Activated CD4-positive, CD25-positive, alpha-beta regulatory T cell (primary cell): ENCODE measurements around the gene ZNF605.
"Not testable (repeated sequence)": the region's sequence is repeated elsewhere in the genome, so short reads cannot be mapped to it uniquely, and the experiment has no call there.

ENCODE experiments used
- DNase-seq, 4 experiments: peaks; one replicate each; lab custom pipeline; 2025; lab: John Stamatoyannopoulos, UW

The ZNF605 gene

GRCh38 chr12:132908145-132909029 lies 47.7 kb downstream of the ZNF605 start:
- peak; percentile 80 to 89 (median 84) for DNase-seq

DNA sequence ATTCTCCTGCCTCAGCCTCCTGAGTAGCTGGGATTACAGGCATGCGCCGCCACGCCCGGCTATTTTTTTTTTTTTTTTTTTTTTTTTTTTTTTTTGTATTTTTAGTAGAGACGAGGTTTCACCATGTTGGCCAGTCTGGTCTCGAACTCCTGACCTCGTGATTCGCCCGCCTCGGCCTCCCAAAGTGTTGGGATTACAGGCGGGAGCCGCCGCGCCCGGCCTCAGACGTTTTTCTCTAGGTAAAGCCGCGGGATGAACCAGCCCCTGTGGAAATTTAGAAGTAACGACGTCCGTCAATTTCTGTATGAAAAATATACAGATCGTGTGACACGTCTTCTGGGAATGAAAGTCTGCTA lies 48.3 kb downstream of the ZNF605 start:
- DNase-seq, result not testable (repeated sequence)

DNA sequence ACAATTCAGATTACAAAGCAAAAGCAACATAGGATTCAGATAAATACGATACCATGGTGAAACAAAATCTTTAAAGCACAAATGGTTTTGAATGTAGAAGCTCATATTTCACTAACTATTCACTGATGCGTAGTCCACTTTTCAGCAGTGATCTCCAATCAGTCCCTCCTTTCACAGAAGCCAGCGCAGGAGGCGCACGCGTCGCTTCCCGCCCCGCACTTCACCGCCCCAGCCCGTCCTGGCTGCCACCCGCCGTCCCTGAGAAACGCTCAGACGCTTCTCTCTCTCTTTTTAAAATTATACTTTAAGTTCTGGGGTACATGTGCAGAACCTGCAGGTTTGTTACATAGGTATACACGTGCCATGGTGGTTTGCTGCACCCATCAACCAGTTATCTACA lies 48.9 kb downstream of the ZNF605 start:
- no peak for DNase-seq

DNA sequence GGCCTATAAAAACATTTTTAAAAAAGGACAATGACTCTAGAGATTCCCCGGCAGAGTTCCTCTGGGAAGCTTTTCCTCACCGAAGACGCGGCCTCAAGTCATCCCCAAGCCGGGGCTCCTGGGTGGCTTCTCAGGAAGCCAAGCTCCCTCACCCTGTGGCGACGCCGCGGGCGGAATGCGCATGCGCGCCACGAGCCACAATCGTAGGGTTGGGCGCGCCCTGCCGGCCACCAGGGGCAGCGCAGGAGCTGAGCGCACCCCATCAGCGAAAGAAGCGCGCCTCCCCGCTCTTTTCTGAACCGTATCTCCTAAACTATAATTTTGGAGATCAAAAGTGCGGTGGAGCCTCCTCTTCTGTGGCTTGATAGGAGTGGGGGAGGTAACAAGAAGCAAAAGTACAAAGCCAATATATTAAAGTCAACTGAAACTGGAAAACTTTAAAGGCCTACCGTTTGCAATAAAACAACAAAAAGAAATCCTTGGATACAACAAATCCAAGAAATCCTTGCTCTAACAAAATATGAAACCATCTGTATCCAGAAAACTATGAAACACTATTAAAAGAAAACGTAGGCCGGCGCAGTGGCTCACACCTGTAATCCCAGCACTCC lies 51.3 kb downstream of the ZNF605 start:
- peak; percentile 74 to 83 (median 82) for DNase-seq

GRCh38 chr12:132899033-132899432 lies 57.1 kb downstream of the ZNF605 start:
- no peak for DNase-seq

DNA sequence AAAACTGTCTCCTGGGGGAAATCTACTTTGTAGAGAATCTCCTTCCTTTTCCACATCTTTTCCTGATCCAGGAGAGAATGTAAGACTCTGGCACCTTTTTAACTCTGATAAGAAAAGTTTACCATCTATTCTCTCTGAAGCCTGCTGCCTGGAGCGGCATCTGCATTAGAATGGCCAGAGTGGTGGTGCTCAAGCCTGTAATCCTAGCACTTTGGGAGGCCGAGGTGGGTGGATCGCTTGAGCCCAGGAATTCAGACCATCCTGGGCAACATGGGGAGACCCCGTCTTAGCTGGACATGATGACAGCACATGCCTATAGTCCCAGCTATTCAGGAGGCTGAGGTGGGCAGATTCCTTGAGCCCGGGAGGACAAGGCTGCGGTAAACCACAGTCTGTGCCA lies 67.3 kb downstream of the ZNF605 start:
- DNase-seq, result no peak

DNA sequence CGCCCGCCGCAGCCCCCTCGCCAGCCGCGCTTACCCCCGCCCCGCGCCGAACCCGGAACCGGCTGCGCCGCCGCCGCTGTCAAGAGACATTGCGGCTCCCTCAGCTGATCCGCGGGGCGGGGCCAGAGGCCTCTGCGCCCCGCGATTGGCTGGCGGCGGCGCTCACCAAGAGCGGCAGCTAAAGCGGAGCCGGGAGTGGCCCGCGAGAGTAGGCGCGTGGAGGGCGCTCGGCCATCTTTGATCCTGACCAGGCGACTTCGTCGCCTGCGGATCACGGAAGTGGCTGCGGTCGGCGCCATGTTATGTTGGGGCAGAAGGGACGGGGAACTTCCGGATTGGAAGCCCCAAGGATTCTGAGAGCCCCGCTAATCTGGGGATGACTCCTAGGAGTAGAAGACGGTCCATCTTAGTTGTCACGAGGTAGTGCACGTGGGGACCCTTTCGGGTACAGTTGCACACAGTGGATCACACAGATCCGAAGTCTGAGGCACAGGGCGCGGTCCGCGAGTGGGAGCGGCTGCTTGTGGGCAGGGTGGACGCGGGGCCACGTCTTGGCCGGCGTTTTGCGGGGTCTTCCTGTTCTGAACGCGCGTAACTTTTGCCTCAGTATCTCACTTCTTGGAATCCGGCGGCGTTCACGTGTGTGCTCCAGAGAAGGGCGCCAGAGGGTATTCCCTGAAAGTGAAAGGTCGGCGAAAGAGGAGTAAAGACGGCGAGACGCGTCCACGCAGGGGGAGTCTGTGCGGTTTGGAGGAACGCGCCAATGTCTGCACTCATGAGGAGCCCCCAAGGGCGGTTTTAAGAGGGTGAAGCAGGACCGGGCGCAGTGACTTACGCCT lies 68.4 kb downstream of the ZNF605 start, which contains the start of gene CHFR:
Gene CHFR (minus strand): TSS at position 93 of the 839 bp plus-strand sequence. CDS start 277 bp downstream, outside the sequence.
- DNase-seq, result peak; percentile 81 to 96 (median 88)

DNA sequence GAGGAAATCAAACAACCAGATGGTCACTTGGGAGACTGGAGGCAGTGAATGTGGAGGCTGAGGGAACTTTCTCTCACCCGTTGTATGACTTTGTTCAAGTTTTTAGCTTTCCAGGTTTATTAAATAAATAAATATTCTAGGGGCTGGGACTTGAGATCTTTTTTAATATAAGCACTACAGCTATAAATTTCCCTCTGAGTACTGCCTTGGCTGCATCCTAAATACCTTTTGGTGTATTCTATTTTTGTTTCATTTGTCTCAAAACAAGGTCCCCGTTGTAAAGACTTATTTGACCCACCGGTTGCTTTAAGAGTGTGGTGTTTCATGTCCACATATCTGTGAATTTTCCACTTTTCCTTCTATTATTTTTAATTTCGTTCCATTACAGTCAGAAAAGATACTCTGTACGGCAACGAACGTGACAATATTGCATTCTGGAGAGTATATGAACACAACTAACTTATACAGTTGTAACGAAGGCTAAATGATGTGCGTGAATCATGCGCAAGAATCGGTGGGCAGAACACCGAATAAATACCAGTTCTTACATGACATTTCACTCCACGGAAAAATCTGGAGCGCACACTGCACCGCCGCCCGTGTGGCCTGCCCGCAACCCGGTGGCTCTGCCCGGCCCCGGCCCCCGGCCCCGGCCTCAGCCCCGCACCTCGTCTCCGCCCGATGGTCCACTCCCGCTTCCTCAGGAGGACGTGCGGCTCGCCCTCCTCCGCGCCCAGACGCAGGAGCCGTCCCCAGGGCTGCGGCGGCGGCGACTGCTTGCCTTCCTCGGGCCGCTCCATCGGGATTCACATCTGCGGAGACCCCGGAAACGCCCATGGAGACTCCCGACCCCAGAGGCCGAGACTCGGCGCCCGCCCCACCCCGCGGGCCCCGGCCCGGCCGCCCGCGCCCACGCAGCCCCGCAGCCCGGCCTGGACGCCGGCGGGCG lies 69.3 kb downstream of the ZNF605 start:
- no peak for DNase-seq

- no peak for DNase-seq
These were observed 74.3 kb downstream of the ZNF605 start for GRCh38 chr12:132881818-132882217.

DNA sequence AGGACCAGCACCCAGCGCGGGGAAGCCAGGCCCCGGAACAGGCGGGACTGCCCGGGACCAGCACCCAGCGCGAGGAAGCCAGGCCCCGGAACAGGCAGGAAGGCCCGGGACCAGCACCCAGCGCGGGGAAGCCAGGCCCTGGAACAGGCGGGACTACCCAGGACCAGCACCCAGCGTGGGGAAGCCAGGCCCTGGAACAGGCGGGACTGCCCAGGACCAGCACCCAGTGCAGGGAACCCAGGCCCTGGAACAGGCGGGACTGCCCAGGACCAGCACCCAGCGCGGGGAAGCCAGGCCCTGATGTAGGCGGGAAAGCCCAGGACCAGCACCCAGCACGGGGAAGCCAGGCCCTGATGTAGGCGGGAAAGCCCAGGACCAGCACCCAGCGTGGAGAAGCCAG lies 81.5 kb downstream of the ZNF605 start:
- DNase-seq, result not testable (repeated sequence)

GRCh38 chr12:132874175-132874574 lies 81.9 kb downstream of the ZNF605 start:
- DNase-seq, result no peak

- no peak for DNase-seq
These were observed 82.4 kb downstream of the ZNF605 start for GRCh38 chr12:132873724-132874123.

DNA sequence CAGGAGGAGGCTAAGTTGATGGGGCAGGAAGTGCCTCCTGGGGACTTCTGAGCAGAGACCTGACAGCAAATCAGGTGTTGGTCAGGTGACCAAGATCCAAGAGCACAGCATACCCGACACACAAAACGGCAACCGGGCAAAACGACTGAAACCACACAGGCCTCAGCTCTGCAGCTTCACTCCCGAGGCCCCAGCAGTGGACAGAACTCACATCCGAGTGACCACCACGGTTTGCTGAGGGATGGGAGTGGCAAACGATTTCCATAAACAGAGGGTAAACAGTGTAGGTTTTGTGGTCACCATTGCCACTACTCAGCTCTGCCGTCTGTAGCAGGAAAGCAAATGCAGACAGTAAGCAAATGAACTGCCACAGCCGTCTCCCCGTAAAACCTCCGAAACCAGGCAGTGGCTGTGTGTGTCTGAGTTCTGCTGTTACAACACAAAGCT lies 83.1 kb downstream of the ZNF605 start:
- no peak for DNase-seq

DNA sequence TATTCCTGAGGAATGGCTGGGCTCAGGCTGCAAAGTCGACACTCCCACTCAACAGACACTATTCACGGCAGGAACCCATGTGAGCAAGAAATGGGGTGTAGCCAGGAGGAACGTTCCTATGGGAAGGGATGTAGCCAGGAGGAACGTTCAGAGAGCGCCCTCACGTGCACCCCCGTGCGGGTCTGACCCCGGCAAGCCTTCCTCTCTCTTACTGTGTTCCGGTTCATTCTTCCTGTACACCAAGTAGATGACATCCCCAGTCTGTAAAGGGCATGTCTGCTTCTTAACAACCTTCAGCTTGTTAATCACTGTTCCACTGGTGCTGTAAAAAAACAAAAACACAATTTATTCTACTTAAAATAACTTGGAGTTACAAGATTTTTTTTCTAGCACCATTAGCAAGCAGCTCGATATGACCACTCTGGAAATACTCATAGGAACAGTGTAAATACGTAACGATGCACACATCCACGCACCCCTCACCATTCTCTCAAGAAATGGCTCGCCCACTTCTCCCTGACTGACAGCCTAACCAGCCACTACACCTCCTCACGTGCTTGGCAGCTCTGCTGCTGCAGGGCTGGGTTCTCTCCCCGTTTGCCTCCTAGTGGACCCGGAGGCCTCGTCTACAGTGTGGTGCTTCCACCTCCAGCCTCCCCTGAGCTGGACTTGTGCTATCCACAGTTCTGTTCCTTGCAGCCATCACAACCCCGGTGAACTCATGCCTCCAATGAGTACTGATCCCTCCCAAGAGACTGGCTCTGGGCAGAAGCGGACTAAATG lies 83.8 kb downstream of the ZNF605 start:
- no peak for DNase-seq

DNA sequence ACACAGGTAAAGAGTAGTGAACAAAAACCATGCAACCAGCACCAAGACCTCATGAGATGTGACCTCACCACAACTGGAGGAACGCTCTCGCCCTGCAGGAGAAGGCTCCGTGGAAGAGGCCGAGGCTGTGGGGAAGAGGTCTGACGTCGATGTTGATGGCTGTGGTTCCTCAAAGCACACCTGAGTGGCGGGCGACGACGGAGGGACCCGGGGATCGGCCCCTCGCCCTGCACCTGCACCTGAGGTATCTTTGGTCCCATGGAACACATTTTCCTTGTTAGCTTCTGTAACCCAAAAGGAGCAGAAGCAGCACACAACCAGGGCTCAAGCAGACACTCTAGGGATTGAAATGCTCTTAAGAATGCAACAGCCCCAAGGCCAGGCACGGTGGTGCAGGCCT lies 86.6 kb downstream of the ZNF605 start:
- no peak for DNase-seq
